ENCODE results near the gene NDN. TPM values are rescaled to one million over a fixed set of nuclear protein-coding genes. Genes with fewer than 3 reads are reported as not detected.
"Not testable (repeated sequence)": the region's sequence is repeated elsewhere in the genome, so short reads cannot be mapped to it uniquely, and the experiment has no call there.

NDN gene, protein sequence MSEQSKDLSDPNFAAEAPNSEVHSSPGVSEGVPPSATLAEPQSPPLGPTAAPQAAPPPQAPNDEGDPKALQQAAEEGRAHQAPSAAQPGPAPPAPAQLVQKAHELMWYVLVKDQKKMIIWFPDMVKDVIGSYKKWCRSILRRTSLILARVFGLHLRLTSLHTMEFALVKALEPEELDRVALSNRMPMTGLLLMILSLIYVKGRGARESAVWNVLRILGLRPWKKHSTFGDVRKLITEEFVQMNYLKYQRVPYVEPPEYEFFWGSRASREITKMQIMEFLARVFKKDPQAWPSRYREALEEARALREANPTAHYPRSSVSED
- 4.3 and 4.8 TPM in 2 replicates for total RNA-seq

DNA sequence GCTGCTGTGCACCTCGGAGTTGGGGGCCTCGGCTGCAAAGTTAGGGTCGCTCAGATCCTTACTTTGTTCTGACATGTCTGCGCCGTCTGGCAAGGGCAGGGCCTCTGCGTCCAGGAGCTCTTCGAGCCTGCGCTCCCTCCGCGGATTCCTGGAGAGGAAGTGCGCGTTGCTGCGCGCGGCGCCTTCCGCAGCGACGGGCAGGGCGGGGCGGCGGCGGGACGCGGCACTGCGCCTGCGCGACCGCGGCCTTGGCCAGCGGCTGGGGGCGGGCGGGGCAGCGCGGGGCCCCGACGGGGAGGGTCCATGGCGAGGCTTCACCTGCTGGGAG, at the start of gene NDN:
Gene NDN, minus strand, starts transcription at position 163 of the 328 bp plus-strand sequence. Its CDS starts 88 bp downstream, at position 75.
- Mint-ChIP-seq H3K27ac (no peak within 1 kb of the TSS), H3K9me3 (peaks cover 25% of the 10 kb centered on the region), H3K4me3 (ENCODE audit: low read depth) (peak within 1 kb of the TSS; percentile 13), H3K27me3 (ENCODE audit: low read depth) (no peaks in the 10 kb centered on the region), H3K4me1 (ENCODE audit: low read depth) (no peaks in the 10 kb centered on the region), H3K36me3 (ENCODE audit: low read depth) (no peaks in the 10 kb centered on the region)
- intact Hi-C loops (cut with micrococcal nuclease) = no loop called here
- no peak for DNase-seq (ENCODE audit: low spot score)

DNA sequence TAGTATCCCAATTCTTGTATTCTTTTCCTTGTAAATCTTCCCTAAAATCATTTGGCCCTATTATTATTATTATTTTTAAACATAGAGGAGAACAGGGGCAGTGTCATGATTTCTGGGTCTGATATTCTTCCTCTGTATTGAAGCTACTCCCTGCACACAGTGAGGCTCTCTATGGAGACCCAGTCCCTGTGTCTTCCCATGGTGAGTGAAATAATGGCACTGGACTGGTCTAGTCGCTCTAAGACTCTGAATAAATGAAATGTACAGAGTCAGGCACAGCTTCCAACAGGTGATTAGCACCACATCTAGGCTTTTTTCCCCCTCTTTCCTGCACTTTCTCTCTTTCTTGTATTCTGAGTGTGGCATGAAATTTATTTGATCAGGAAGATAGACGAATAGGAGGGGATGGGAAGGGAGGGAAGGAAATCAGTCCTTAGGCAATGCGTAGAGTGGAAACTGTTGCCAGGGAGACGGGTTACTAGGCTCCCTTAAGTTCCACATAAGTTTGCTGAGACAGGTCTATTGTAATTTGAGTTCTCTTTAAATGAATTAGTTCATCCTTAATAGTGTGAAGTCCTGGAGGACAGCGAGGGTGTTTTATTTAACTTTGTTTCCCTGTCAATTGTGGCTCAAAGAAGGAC, 49.0 kb upstream of the NDN start:
- DNase-seq (ENCODE audit: low spot score) = no peak
- no peak overlapping the region for H3K27ac Mint-ChIP-seq
- peaks cover 50% of the 10 kb centered on the region for H3K9me3 Mint-ChIP-seq
- intact Hi-C loops (cut with micrococcal nuclease) = no loop called here
- no peaks in the 10 kb centered on the region for H3K27me3 Mint-ChIP-seq (ENCODE audit: low read depth)
- no peak overlapping the region for H3K4me3 Mint-ChIP-seq (ENCODE audit: low read depth)
- H3K36me3 Mint-ChIP-seq (ENCODE audit: low read depth) = no peaks in the 10 kb centered on the region
- no peaks in the 10 kb centered on the region for H3K4me1 Mint-ChIP-seq (ENCODE audit: low read depth)

DNA sequence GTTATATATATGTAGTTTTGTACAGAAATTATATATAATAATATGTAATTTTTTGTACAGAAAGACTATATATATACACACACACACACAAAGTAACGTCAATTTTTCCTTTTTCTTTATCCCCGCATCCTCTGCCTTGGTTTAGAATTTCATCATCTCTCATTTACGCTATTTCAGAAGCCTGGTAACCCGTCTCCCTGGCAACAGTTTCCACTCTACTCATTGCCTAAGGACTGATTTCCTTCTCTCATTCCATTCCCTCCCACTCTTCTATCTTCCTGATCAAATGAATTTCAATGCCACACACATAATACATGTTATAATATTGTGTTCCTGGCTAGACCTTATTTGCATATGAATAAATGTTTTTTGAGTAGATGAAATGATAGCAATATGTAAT, 47.8 kb upstream of the NDN start:
- Mint-ChIP-seq H3K4me3 (ENCODE audit: low read depth) (no peak overlapping the region), H3K27me3 (ENCODE audit: low read depth) (no peaks in the 10 kb centered on the region), H3K9me3 (peaks cover 43% of the 10 kb centered on the region), H3K4me1 (ENCODE audit: low read depth) (no peaks in the 10 kb centered on the region), H3K27ac (no peak overlapping the region), H3K36me3 (ENCODE audit: low read depth) (no peaks in the 10 kb centered on the region)
- intact Hi-C loops (cut with micrococcal nuclease) = no loop called here
- no peak for DNase-seq (ENCODE audit: low spot score)

- H3K9me3 Mint-ChIP-seq; H3K4me3 Mint-ChIP-seq (ENCODE audit: low read depth); H3K27ac Mint-ChIP-seq; H3K27me3 Mint-ChIP-seq (ENCODE audit: low read depth); DNase-seq (ENCODE audit: low spot score); intact Hi-C loops (cut with micrococcal nuclease); H3K4me1 Mint-ChIP-seq (ENCODE audit: low read depth); H3K36me3 Mint-ChIP-seq (ENCODE audit: low read depth): not testable (repeated sequence)
Measured at GRCh38 chr15:23713874-23714656, 27.0 kb upstream of the NDN start.

DNA sequence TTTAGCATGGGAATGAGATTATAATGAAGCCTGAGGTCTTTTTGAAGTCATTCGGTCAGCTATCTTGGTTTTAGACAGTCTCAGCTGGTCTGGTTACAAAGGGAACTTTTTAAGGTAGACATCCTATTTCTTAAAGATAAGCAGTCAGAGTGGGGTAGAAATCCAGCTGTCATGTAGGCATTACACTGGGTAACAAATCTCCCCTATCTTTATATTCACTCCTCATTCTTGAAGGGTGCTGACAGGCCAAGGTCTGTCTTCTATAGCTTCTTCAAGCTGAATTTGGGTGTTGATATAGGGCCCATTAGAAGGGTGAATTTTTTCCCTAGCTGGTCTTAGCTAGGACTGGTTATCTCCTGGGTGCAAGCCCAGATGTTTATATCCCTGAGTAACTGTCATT, 21.2 kb upstream of the NDN start:
- no peaks in the 10 kb centered on the region for H3K36me3 Mint-ChIP-seq (ENCODE audit: low read depth)
- DNase-seq (ENCODE audit: low spot score) = no peak
- no peak overlapping the region for H3K4me3 Mint-ChIP-seq (ENCODE audit: low read depth)
- no peaks in the 10 kb centered on the region for H3K27me3 Mint-ChIP-seq (ENCODE audit: low read depth)
- intact Hi-C loops (cut with micrococcal nuclease) = no loop called here
- peaks cover 32% of the 10 kb centered on the region for H3K9me3 Mint-ChIP-seq
- H3K4me1 Mint-ChIP-seq (ENCODE audit: low read depth) = no peaks in the 10 kb centered on the region
- no peak overlapping the region for H3K27ac Mint-ChIP-seq

DNA sequence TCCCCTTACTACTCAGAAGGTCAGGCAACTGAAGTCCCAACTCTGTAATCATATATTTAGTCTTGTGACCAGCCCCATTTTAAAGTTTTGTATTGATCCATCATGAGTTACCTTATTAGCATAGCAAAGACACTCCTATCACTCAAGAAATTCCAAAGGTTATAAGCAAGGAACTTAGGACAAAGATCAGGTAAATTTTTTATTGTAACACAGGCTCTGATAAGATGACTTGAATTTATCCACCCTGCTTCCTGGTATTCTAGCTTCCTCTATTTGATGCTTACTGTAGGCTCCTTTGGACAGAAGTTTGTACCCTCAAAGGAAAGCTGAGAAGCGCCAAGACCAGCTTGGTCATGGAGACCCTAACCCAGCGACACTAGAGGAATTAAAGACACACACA, 8.2 kb upstream of the NDN start:
- Mint-ChIP-seq H3K4me1 (ENCODE audit: low read depth) (no peaks in the 10 kb centered on the region), H3K27me3 (ENCODE audit: low read depth) (no peaks in the 10 kb centered on the region), H3K36me3 (ENCODE audit: low read depth) (no peaks in the 10 kb centered on the region), H3K9me3 (peaks cover 21% of the 10 kb centered on the region), H3K4me3 (ENCODE audit: low read depth) (no peak overlapping the region), H3K27ac (no peak overlapping the region)
- intact Hi-C loops (cut with micrococcal nuclease) = no loop called here
- no peak for DNase-seq (ENCODE audit: low spot score)

GRCh38 chr15:23694592-23694991, 7.5 kb upstream of the NDN start:
- intact Hi-C loops (cut with micrococcal nuclease) = no loop called here
- DNase-seq (ENCODE audit: low spot score) = no peak
- H3K36me3 Mint-ChIP-seq (ENCODE audit: low read depth) = no peaks in the 10 kb centered on the region
- no peaks in the 10 kb centered on the region for H3K27me3 Mint-ChIP-seq (ENCODE audit: low read depth)
- H3K9me3 Mint-ChIP-seq = peaks cover 26% of the 10 kb centered on the region
- H3K4me3 Mint-ChIP-seq (ENCODE audit: low read depth) = no peak overlapping the region
- H3K27ac Mint-ChIP-seq = no peak overlapping the region
- no peaks in the 10 kb centered on the region for H3K4me1 Mint-ChIP-seq (ENCODE audit: low read depth)

DNA sequence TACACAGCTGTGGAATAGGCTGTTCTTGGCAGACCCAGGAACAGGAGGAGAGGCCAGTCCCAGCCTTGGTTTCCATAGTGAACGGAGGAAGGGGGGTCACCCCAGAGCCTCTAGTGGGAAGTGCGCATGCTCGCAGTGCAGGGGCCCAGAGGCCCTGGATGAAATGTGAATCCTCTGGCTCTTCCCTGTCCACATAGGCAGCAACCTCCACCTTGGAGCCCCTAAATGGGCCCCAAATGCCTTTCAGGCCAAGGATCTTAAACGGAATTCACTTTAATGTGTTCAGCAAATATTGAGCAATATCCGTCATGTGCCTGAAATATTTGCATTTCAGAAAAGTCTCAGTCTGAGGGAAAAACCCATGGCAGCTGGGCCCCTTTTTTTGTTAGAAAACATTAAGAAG, 3.3 kb upstream of the NDN start:
- Mint-ChIP-seq H3K27me3 (ENCODE audit: low read depth) (no peaks in the 10 kb centered on the region), H3K27ac (no peak overlapping the region), H3K36me3 (ENCODE audit: low read depth) (no peaks in the 10 kb centered on the region), H3K9me3 (peaks cover 29% of the 10 kb centered on the region), H3K4me1 (ENCODE audit: low read depth) (no peaks in the 10 kb centered on the region), H3K4me3 (ENCODE audit: low read depth) (no peak overlapping the region)
- intact Hi-C loops (cut with micrococcal nuclease) = no loop called here
- no peak for DNase-seq (ENCODE audit: low spot score)

- Mint-ChIP-seq H3K27ac (no peak overlapping the region), H3K4me1 (ENCODE audit: low read depth) (no peaks in the 10 kb centered on the region), H3K27me3 (ENCODE audit: low read depth) (no peaks in the 10 kb centered on the region), H3K36me3 (ENCODE audit: low read depth) (no peaks in the 10 kb centered on the region), H3K9me3 (peaks cover 25% of the 10 kb centered on the region), H3K4me3 (ENCODE audit: low read depth) (no peak overlapping the region)
- intact Hi-C loops (cut with micrococcal nuclease) = no loop called here
- no peak for DNase-seq (ENCODE audit: low spot score)
Measured at GRCh38 chr15:23690015-23690414, 2.9 kb upstream of the NDN start.

- no peaks in the 10 kb centered on the region for H3K27me3 Mint-ChIP-seq (ENCODE audit: low read depth)
- no peaks in the 10 kb centered on the region for H3K4me1 Mint-ChIP-seq (ENCODE audit: low read depth)
- H3K4me3 Mint-ChIP-seq (ENCODE audit: low read depth) = peak overlapping the region; percentile 13
- no peak overlapping the region for H3K27ac Mint-ChIP-seq
- peaks cover 24% of the 10 kb centered on the region for H3K9me3 Mint-ChIP-seq
- no peaks in the 10 kb centered on the region for H3K36me3 Mint-ChIP-seq (ENCODE audit: low read depth)
- intact Hi-C loops (cut with micrococcal nuclease) = no loop called here
- DNase-seq (ENCODE audit: low spot score) = no peak
Measured at GRCh38 chr15:23686466-23687142, 501 bp downstream of the NDN start.

DNA sequence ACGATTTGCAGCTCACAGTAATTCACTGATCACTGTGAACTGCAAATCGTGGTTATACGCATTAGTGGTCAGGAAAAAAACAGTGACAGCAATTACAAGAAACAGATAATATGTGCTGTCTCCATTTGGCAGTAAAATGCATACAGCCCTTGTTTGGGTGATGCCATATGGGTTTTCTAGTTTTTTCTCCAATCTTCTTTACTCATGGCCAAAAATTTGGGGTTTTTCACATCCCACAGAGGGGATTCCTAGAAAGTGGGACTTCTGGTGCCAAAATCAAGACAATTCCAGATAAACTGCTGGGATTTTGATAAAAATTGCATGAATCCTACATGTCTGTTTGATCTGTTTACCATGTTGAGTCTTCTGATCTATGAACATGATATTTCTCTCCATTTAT, 15.6 kb downstream of the NDN start:
- intact Hi-C loops (cut with micrococcal nuclease) = no loop called here
- Mint-ChIP-seq H3K27ac (no peak overlapping the region), H3K4me1 (ENCODE audit: low read depth) (no peaks in the 10 kb centered on the region), H3K27me3 (ENCODE audit: low read depth) (no peaks in the 10 kb centered on the region), H3K36me3 (ENCODE audit: low read depth) (no peaks in the 10 kb centered on the region), H3K9me3 (peaks cover 3% of the 10 kb centered on the region), H3K4me3 (ENCODE audit: low read depth) (no peak overlapping the region)
- DNase-seq (ENCODE audit: low spot score) = no peak

GRCh38 chr15:23670970-23671369, 16.1 kb downstream of the NDN start:
- H3K27ac Mint-ChIP-seq = no peak overlapping the region
- no peaks in the 10 kb centered on the region for H3K4me1 Mint-ChIP-seq (ENCODE audit: low read depth)
- DNase-seq (ENCODE audit: low spot score) = no peak
- intact Hi-C loops (cut with micrococcal nuclease) = no loop called here
- H3K27me3 Mint-ChIP-seq (ENCODE audit: low read depth) = no peaks in the 10 kb centered on the region
- no peaks in the 10 kb centered on the region for H3K36me3 Mint-ChIP-seq (ENCODE audit: low read depth)
- no peak overlapping the region for H3K4me3 Mint-ChIP-seq (ENCODE audit: low read depth)
- peaks cover 3% of the 10 kb centered on the region for H3K9me3 Mint-ChIP-seq

GRCh38 chr15:23663232-23663631, 23.9 kb downstream of the NDN start:
- intact Hi-C loops (cut with micrococcal nuclease) = no loop called here
- Mint-ChIP-seq H3K27me3 (ENCODE audit: low read depth) (no peaks in the 10 kb centered on the region), H3K36me3 (ENCODE audit: low read depth) (no peaks in the 10 kb centered on the region), H3K4me1 (ENCODE audit: low read depth) (no peaks in the 10 kb centered on the region), H3K9me3 (peaks cover 8% of the 10 kb centered on the region), H3K4me3 (ENCODE audit: low read depth) (no peak overlapping the region), H3K27ac (no peak overlapping the region)
- DNase-seq (ENCODE audit: low spot score) = no peak

Measured in activated T-helper 2 cell treated with anti-CD3 and anti-CD28 coated beads, Interferon-gamma antibody, Interleukin-2, Interleukin-4, amounts not matched to agents 10 μg/mL and 5 μg/mL and 100 μg/mL, durations not matched to agents 14 hours and 24 hours and 36 hours (primary cell).